Thoracic aorta (tissue), 2 donors: Measurements from ENCODE around the gene GOLGA7B. TPM values are rescaled to one million over a fixed set of nuclear protein-coding genes. Genes with fewer than 3 reads are reported as not detected.
A peak's percentile ranks its signal among the peaks of the same experiment; 100 is the strongest.

Experiments
- ATAC-seq: fragments of 150-250 bp; one replicate; pipeline ENCODE4 v1.8.0; 2017; ENCODE audit warnings: low read depth; ENCODE audit not compliant: insufficient number of reproducible peaks, low FRiP score
- DNase-seq: peaks from one replicate; pipeline ENCODE4 v3.0.0-alpha.2; 2020; ENCODE audit warnings: low spot score
- H3K27ac ChIP-seq, 2 donors: fragments of 200-600 bp; sonication (generic); 1 replicate in 1 of 2; 2 replicates in 1 of 2; pipeline ENCODE4 v1.5.1; 2016; ENCODE audit warnings: mild to moderate bottlenecking in 2 of 2, moderate library complexity in 2 of 2
- H3K27me3 ChIP-seq: fragments of 200-600 bp; sonication (generic); replicated peaks from 2 replicates; pipeline ENCODE4 v1.6.0; 2016; ENCODE audit warnings: mild to moderate bottlenecking; ENCODE audit not compliant: insufficient read depth
- H3K36me3 ChIP-seq: fragments of 200-600 bp; sonication (generic); one replicate; pipeline ENCODE4 v1.5.1; 2016
- H3K4me1 ChIP-seq, 2 donors: fragments of 200-600 bp; sonication (generic); 1 replicate in 1 of 2; 2 replicates in 1 of 2; pipeline versions ENCODE4 v1.5.1 to v1.6.0; 2016; ENCODE audit warnings: low read depth in 2 of 2, mild to moderate bottlenecking in 1 of 2; ENCODE audit not compliant: control insufficient read depth in 1 of 2
- H3K4me3 ChIP-seq: fragments of 200-600 bp; sonication (generic); 2 replicates; pipeline ENCODE4 v1.5.1; 2016; ENCODE audit warnings: mild to moderate bottlenecking
- H3K9me3 ChIP-seq: fragments of 200-600 bp; sonication (generic); 2 replicates; pipeline ENCODE4 v1.5.1; 2016
- total RNA-seq, 2 donors: library from RNA; depleted of rRNA; stranded (reverse); fragments of >200 nt; gene quantifications; one replicate each; pipeline versions ENCODE4 v1.1.0 to v1.2.3, GENCODE V29; 2016
- TF ChIP-seq, protein P1 (sequence below): fragments of 200-600 bp; sonication (generic); IDR thresholded peaks from one replicate; pipeline ENCODE4 v1.5.1; 2019; ENCODE audit warnings: antibody characterized with exemption

The GOLGA7B gene
- total RNA-seq, 2 donors from 2014 or later, result 0.07 TPM; not detected in 1

DNA sequence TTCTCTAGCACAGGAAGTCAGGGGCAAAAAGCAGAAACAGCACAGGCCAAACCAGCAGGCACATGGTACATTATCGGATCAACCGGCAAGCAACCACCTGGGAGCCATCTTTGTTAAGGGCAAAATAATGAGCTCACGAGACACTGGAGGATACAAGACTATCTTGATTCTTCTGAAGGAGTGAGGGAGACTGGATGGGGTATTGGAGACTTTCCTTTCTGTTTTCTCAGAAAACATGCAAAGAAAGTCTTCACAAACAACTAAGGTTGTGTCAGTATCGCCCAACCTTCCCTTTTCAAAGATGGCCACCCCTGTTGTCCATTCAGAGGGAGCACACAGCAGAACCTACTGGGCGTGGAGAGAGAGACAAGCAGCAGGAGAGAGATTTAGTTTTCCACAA, 29.6 kb downstream of the GOLGA7B start:
- TF ChIP-seq, protein P1, sequence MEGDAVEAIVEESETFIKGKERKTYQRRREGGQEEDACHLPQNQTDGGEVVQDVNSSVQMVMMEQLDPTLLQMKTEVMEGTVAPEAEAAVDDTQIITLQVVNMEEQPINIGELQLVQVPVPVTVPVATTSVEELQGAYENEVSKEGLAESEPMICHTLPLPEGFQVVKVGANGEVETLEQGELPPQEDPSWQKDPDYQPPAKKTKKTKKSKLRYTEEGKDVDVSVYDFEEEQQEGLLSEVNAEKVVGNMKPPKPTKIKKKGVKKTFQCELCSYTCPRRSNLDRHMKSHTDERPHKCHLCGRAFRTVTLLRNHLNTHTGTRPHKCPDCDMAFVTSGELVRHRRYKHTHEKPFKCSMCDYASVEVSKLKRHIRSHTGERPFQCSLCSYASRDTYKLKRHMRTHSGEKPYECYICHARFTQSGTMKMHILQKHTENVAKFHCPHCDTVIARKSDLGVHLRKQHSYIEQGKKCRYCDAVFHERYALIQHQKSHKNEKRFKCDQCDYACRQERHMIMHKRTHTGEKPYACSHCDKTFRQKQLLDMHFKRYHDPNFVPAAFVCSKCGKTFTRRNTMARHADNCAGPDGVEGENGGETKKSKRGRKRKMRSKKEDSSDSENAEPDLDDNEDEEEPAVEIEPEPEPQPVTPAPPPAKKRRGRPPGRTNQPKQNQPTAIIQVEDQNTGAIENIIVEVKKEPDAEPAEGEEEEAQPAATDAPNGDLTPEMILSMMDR, result no peak
- ATAC-seq, result no peak

DNA sequence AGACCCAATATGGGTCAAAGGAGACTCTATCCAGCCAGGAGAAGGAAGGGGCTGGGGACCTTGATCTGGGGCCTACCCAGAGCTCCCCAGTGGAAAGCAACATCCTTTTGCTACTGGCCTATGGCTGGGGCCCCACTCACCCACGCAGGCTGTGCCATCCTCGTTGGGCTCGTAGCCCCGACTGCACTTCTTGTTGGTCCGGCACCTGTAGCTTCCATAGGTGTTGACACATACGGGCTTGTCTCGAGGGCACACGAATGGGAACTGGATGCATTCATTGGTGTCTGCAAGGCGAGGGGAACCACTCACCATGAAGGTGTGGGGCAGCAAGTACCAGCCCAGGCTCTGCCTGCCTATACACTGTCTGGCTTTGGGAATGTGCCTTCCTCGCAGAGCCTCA, 30.5 kb downstream of the GOLGA7B start:
- TF ChIP-seq, protein P1, result no peak
- H3K27ac ChIP-seq, result no peak overlapping the region
- no peak overlapping the region for H3K4me3 ChIP-seq
- peaks cover 0 to 10% of the 10 kb centered on the region in 2 donors for H3K4me1 ChIP-seq
- H3K36me3 ChIP-seq, result no peaks in the 10 kb centered on the region
- ATAC-seq (no peak), DNase-seq (no peak)
- no peaks in the 10 kb centered on the region for H3K27me3 ChIP-seq
- H3K9me3 ChIP-seq, result no peaks in the 10 kb centered on the region

More for the DNA sequence above, 29.6 kb downstream of the GOLGA7B start:
- no peak for DNase-seq
- no peaks in the 10 kb centered on the region for H3K9me3 ChIP-seq
- no peaks in the 10 kb centered on the region for H3K36me3 ChIP-seq
- no peak overlapping the region for H3K4me3 ChIP-seq
- H3K27ac ChIP-seq, result no peak overlapping the region
- H3K27me3 ChIP-seq, result no peaks in the 10 kb centered on the region
- peaks cover 0 to 10% of the 10 kb centered on the region in 2 donors for H3K4me1 ChIP-seq

DNA sequence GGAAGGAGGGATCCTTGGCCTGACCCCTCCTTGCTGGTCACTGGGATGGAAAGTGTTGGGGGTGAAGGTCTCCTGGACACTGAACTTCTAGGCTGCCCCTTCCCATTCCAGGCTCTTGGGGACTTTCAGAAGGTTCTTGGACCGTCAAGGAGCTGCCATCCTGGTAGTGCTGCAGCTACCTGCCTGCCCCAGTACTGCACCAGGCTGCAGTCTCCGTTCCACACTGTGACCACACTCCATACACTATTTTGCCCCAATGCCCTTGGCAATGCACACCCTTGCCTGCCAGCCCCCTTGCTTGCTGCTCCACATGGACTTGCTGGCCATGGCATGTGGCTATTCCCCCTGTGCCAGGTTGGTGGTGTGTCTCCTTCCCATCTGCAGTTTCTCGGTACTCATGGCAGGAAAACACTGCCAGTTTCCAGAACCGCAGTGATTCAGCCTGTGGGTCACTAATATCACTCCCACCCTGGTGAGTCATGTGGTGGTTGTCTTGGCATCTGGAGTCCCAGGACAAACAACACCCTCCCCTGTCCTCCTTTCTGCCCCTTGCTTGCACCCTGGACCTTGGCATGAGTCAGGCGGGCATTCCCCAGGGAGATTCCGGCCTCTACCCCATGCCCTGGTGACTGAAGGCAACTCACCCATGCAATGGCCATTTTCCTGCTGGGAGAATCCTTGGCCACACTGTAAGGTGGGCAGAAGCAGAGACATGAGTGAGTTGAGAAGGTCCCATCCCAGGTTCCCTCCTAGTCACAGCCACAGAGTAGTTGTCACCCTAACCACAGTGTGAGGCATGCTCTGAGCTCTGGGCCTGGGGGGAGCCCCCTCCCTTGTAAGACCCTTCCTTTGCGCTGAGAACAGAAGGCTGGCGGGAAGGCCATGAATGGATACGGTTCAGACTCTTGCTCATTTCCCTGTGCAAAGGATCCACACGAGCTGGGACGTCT, 32.8 kb downstream of the GOLGA7B start:
- Histone ChIP-seq H3K4me1 (peaks cover 0 to 10% of the 10 kb centered on the region in 2 donors), H3K4me3 (no peak overlapping the region), H3K27ac (no peak overlapping the region), H3K9me3 (no peaks in the 10 kb centered on the region), H3K36me3 (no peaks in the 10 kb centered on the region), H3K27me3 (no peaks in the 10 kb centered on the region)
- TF ChIP-seq, protein P1, result no peak
- peak; percentile 77 for ATAC-seq
- peak; percentile 46 for DNase-seq

DNA sequence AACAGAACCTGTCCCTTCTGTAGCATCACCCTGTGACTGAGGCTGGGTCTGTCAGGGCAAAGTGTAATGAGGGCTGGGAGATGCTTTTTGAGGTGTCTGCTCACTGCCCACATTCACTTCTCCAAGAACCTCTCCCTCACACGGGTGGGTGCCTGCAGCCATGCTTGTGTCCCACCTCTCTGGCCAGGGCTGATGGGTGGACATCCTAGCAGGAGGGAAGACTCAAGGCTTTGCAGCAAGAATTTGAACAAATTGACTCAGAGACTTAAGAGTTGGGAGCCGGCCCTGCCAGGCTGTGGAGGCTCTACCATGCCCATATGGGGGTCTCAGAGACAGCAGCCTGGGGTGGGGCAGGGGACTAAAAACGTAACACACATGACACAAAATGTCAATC, 33.4 kb downstream of the GOLGA7B start:
- Histone ChIP-seq H3K9me3 (no peaks in the 10 kb centered on the region), H3K36me3 (no peaks in the 10 kb centered on the region), H3K4me1 (peaks cover 0 to 10% of the 10 kb centered on the region in 2 donors), H3K4me3 (no peak overlapping the region), H3K27me3 (no peaks in the 10 kb centered on the region), H3K27ac (no peak overlapping the region)
- no peak for DNase-seq
- ATAC-seq, result no peak
- TF ChIP-seq, protein P1, result no peak

DNA sequence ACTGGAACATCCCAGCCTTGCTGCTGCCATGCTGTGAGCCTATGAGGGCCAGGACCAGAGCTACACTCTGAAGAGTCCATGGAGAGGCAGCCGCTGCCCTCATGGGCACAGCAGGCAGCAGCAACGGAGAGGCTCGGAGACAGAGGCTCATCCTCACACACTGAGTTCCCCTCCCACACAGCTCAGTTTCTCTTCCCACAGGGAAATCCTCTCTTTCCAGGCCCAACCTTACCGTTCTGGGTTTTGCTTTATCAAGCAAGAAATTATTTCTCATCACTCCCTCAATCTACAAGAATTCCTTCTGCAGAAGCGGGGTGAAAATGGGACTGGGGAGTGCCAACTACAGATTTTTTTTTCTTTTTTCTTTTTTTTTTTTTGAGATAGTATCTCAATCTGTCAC, 36.6 kb downstream of the GOLGA7B start:
- no peak for DNase-seq

More for the DNA sequence above, 36.6 kb downstream of the GOLGA7B start:
- Histone ChIP-seq H3K9me3 (no peaks in the 10 kb centered on the region), H3K27ac (no peak overlapping the region), H3K4me1 (peaks cover 0 to 14% of the 10 kb centered on the region in 2 donors), H3K36me3 (no peaks in the 10 kb centered on the region), H3K27me3 (no peaks in the 10 kb centered on the region), H3K4me3 (no peak overlapping the region)
- no peak for ATAC-seq
- TF ChIP-seq, protein P1, result no peak
